Endothelial cell of umbilical vein (primary cell): ENCODE data around the gene SPECC1L.

ENCODE experiments used
- CTCF ChIP-seq, 2 donors: IDR thresholded peaks; 1 replicate in 1 of 2; 2 replicates in 1 of 2; pipeline ENCODE4 v1.5.1; 2011; ENCODE audit warnings: low read length in 2 of 2, mild to moderate bottlenecking in 2 of 2, moderate library complexity in 2 of 2, control low read depth in 1 of 2, inconsistent platforms in 1 of 2, low read depth in 1 of 2; ENCODE audit not compliant: insufficient read depth in 1 of 2; ENCODE audit errors: extremely low read depth in 1 of 2
- EZH2 ChIP-seq: IDR thresholded peaks from 2 replicates; pipeline ENCODE4 v1.6.1; 2012; ENCODE audit warnings: borderline replicate concordance, low read depth, mild to moderate bottlenecking, moderate library complexity, low read length, inconsistent platforms; ENCODE audit not compliant: severe bottlenecking
- GATA2 ChIP-seq: IDR thresholded peaks from 2 replicates; pipeline ENCODE4 v1.7.0; 2011; ENCODE audit warnings: low read depth, mild to moderate bottlenecking, moderate library complexity, mixed read lengths, low read length; ENCODE audit not compliant: insufficient read length, insufficient read depth
- MYC ChIP-seq: IDR thresholded peaks from one replicate; pipeline ENCODE4 v1.6.1; 2011; ENCODE audit warnings: mild to moderate bottlenecking, low read depth, low read length
- POLR2A ChIP-seq: IDR thresholded peaks from 2 replicates; pipeline ENCODE4 v1.6.1; 2012; ENCODE audit warnings: low read depth, mild to moderate bottlenecking, control low read depth, low read length
- POLR2AphosphoS5 ChIP-seq: IDR thresholded peaks from 2 replicates; pipeline ENCODE4 v1.6.1; 2012; ENCODE audit warnings: low read depth, mild to moderate bottlenecking, control low read depth, low read length, moderate library complexity; ENCODE audit not compliant: insufficient read depth

- TF ChIP-seq POLR2AphosphoS5 (no peak), EZH2 (no peak), CTCF (IDR thresholded peaks at IDR 0.05; ENCODE audit: extremely low read depth in 1 of 2, insufficient read depth in 1 of 2, low read depth in 1 of 2, low read length in 2 of 2) (no peak), POLR2A (no peak), MYC (no peak), GATA2 (no peak)
These were observed 46.2 kb upstream of the SPECC1L start for GRCh38 chr22:24224468-24224867.
